Limb (tissue), 2 donors: Measurements from ENCODE around the gene SLC28A2.
"Not testable (repeated sequence)": the region's sequence is repeated elsewhere in the genome, so short reads cannot be mapped to it uniquely, and the experiment has no call there.

ENCODE experiments used
- DNase-seq, 2 donors: peaks; one replicate each; pipeline ENCODE4 v3.0.0-alpha.2; 2016; ENCODE audit errors: extremely low spot score in 2 of 2

The SLC28A2 gene

GRCh38 chr15:45251888-45252287 lies at the start of gene SLC28A2:
TSS of gene SLC28A2 (plus strand) at chr15:45252234. CDS start at chr15:45253216, 982 bp downstream.
- no peak for DNase-seq

- no peak for DNase-seq
These were observed 48.9 kb upstream of the SLC28A2 start for GRCh38 chr15:45203182-45203581.

DNA sequence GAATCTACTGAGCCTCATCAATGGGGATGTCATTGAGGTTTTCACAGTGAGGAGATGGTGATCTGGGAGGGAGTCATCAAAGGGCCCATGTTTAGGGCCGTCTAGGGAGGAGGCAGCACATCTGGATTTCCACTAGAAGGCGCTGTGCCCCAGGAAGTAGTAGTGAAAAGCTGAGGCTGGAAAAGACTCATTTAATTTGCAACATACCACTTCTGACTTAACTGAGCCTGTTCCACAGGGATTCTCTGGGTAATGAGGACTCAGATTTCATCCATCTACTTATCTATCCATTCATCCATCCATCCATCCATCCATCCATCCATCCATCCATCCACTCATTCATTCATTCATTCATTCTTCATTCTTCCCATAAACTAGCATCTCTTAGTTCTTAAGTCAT lies 46.8 kb upstream of the SLC28A2 start:
- peak; percentile 28 to 54 for DNase-seq

GRCh38 chr15:45212493-45212892 lies 39.5 kb upstream of the SLC28A2 start:
- DNase-seq, result no peak

DNA sequence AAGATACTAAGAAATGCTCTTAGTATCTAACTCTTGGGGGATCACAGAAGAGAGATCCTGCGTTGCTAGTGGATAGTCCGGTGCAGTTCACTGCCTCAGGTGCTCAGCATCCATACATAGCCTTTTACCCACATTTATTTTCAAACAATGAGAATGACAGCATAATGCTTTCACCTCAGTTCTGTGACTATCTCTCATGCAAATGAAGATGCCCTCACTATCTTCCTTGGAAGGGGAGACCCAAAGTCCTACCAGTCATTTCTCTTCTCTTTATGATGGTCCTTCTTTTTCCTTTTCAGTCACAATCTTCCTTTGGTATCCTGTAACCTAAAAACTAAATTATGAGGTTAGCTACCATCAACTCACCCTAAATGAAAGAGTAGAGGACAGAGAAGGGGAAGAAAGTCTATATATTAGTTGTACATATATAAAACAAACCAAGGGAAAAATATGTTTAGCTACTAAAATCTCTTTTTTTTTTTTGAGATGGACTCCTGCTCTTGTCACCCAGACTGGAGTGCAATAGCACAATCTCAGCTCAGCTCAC lies 30.9 kb upstream of the SLC28A2 start:
- no peak for DNase-seq

DNA sequence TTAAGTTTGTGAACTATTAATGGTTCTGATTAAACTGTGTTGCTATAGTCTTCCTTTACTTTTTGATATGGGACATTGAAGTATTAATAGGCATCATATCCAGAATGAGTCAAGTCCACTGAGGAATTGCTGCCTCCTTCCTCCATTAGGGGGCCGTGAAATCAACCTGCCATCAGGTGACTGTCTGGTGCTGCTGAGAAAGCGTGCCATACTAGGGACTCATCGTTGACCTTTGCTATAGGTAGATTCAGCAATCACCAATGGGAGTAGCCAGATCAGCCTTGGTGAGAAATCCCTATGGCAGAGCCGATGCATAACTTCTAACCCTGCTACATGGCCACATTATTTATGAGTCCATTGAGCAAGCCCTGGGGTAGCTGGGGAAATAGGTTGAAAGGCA lies 30.1 kb upstream of the SLC28A2 start:
- no peak for DNase-seq

GRCh38 chr15:45224621-45225217 lies 27.3 kb upstream of the SLC28A2 start:
- DNase-seq, result no peak

GRCh38 chr15:45225506-45226273 lies 26.3 kb upstream of the SLC28A2 start:
- no peak for DNase-seq

GRCh38 chr15:45228931-45229330 lies 23.1 kb upstream of the SLC28A2 start:
- DNase-seq, result no peak

GRCh38 chr15:45230245-45230965 lies 21.6 kb upstream of the SLC28A2 start:
- no peak for DNase-seq

DNA sequence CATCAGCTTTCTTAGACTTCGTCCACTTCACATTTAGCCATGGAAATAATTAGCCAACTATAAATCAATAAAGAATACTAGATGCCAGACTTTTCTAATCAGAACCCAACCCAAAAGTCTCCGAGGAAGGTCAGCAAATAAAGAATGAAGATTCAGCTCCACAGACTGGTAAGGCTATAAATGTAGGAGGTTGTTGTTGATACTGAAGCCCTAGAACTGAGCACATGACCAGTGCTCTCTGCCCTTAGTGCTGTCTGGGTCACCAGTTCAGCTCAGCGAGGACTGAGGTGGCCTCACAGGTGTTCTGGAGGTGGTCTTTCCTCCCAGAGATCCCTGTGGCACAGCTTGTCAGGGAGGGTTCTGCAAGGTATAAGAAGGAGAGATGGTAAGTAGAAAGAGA lies 20.9 kb upstream of the SLC28A2 start:
- DNase-seq, result no peak

DNA sequence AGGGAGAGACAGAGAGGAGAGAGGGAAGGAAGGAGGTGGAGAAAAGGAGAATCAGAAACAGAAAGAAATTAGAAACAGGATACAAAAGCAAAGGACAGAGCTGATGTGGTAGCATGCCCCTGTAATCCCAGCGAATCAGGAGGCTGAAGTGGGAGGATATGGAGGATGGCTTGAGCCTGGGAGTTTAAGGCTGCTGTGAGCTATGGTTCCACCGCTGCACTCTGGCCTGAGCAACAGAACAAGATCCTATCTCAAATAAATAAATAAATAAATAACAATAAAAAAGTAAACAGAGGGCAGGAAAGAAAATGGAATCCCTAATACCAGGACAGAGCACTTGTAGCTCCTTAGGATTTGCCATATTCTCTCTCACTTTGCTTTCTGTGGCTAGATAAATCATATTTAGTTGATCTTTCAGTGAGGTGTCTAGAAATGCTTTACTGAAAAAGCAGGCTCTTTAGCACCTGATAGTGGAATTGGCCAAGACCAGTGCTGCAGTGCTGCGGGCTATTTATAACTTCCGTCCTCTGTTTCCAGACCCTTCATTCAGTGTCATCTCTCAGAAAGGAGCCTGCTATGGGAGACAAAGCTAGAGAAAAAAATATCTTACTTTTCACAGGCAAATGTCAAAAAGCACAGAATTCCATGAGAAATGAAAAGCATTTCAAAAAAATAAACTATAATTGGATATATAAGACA lies 20.0 kb upstream of the SLC28A2 start:
- DNase-seq, result no peak

DNA sequence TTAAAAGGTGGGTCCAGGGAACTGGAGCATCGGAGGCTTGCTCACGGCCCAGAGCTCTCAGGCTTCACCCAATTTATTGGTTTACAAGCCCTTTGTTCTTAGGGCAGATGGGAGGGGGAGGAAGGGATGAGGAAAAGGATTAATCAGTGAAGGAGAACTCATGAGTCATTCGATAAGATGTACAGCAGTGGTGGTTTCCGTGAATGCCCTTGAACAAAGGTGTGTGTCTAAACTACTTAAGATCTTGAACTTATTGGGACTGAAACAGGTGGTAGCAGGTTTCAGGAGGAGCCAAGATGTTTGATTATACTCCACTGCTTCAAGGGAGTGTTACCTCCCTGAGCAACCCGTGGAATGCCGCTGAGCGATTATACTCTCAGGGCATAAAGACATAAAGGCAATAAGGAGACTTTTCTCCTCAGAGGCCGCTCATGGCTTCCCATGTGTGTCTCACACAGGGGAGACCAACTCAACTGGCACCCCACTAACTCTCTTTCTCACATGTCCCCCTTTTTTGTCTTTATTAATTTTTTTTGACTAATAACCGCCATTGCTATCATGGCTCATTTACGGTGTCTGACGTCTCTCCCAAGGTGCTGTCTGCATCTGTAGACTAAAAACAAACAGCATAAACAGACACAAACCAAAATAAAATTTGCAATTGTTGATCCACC lies 17.3 kb upstream of the SLC28A2 start:
- DNase-seq, result no peak

- not testable (repeated sequence) for DNase-seq
These were observed 15.2 kb upstream of the SLC28A2 start for GRCh38 chr15:45236806-45237205.

GRCh38 chr15:45242289-45242688 lies 9.7 kb upstream of the SLC28A2 start:
- DNase-seq, result no peak

- DNase-seq, result no peak
These were observed 2.8 kb upstream of the SLC28A2 start for GRCh38 chr15:45249125-45249780.

GRCh38 chr15:45253330-45253729 lies 1.3 kb downstream of the SLC28A2 start:
- DNase-seq, result no peak

- no peak for DNase-seq
These were observed 2.4 kb downstream of the SLC28A2 start for GRCh38 chr15:45254405-45254804.

DNA sequence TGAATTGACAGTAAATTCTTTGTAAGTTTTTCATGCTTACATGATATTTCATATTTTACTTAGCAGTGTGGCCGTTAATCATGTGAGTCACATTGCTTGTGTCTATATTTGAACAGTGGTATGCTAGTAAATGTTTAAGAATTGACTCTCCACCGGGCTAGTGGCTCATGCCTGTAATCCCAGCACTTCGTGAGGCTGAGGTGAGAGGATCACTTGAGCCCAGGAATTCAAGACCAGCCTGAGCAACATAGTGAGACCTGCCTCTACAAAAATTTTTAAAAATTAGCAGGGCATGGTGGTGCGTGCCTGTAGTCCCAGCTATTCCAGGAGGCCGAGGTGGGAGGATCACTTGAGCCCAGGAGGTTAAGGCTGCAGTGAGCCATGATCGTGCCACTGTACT lies 2.8 kb downstream of the SLC28A2 start:
- not testable (repeated sequence) for DNase-seq

DNA sequence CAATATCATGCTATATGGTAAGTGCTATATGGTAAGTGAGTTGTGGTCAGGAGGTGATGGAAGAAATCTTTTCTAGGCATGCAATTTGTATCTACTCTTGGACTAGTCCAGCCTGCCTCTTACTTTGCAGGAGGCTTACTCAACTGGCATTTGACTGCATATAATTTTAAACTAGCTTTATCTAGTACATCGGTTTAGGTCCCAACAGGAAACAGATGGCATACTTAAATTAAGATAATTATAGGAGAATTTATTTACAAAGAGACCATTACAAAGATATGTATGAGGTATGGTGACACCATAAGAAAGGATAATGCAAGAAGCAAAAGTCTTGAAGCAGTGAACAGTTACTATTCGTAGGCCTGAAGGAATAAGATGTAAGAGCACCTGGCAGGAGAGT lies 7.8 kb downstream of the SLC28A2 start:
- DNase-seq, result no peak
